ENCODE measurements around the gene COL25A1.
"Not testable (repeated sequence)": the region's sequence is repeated elsewhere in the genome, so short reads cannot be mapped to it uniquely, and the experiment has no call there.

COL25A1 gene

DNA sequence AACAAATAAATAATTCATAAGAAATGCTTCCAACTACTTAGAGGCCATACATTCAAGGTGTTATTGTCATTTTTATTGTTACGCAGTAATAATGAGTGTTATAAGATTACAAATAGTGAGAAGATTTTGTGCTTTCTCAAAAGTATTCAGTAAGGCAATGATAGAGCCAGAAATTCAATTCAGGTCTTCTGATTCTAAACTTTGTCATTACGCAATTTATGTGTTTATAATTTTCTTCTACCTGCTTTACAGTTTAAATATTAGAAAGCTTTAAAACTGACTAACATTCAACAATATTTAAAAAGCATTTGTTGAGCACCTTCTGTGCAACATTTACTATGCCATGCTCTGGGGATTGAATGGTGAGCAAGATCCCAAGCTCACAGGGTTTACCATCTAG lies 356.2 kb downstream of the COL25A1 start:
- no peak for DNase-seq

- DNase-seq = no peak
These were observed 358.4 kb downstream of the COL25A1 start for GRCh38 chr4:108943976-108944591.

DNA sequence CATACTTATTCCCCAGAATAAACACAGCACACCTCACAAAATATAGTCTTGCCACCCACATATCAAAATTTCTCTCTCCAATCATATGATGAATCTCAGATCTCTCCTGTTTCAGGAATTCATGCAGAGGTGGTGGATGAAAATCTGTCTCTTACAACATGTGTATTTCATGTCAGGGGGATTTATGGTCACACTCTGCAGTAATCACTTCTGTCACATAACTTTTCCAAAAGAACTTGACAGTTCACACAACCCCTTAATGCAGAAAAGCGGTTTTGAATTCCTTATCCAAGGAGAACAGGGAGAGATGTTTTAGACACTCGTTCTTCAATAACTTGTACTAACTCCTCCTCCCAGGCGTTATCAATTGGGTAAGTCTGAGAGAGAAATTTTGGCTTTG lies 359.1 kb downstream of the COL25A1 start:
- DNase-seq = no peak

DNA sequence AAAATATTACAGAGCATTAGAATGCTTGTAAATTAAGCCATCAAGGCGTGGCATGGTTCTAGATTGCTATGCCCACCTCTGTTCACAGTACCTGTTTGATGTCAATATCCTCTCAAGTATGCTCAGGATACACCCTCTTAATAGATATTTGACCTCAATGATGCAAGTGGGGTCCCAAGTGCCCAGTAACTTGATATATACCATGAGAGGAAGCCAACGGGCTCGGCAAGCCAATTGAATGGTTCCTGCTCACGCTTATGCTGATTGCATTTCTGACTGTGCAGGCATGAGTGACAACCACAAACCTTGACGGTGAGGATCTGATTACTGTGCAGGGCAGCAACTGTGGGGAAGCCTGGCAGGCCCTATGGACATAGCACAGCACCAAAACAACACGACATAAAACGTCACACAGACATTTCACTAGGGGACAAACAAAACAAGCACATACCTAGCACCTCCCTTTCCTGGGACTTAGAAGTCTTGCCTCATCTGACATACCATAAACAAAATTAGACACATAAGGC lies 360.5 kb downstream of the COL25A1 start:
- no peak for DNase-seq

DNA sequence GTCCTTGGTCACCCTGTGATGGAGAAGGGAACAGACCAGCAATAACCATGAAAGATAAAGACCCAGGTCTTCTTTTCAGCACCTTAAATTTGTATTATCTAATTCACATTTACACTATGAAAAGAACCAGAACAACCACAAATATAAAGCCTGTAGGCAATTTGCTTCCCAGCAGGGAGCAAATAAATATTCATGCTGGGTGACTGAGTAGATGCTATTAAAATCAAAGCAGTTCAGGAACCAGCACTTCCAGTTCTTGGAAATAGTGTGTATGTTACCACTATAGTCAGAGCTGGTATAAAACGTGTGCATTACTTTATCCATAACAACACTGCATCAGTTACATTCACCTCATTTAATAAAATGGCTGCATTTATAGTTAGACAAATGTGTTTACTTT lies 361.8 kb downstream of the COL25A1 start:
- no peak for DNase-seq

DNA sequence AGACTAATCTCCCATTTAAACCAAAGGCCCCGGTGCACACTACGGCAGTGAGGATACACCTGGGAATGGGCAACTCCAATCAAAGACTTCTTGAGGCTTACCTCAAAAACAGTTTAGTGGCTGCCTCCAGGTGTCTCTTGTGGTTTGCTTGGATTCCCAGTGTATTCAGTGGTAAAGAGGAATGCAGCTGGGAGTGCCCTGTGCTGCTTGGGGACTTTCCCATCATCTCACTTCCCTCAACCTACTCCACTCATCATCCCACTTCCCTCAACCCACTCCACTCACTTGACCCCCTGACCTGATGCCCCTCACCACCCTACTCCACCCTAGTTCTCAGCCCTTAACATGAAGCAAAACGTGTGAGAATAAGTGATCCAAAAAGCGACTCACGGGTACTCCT lies 362.3 kb downstream of the COL25A1 start:
- no peak for DNase-seq

DNA sequence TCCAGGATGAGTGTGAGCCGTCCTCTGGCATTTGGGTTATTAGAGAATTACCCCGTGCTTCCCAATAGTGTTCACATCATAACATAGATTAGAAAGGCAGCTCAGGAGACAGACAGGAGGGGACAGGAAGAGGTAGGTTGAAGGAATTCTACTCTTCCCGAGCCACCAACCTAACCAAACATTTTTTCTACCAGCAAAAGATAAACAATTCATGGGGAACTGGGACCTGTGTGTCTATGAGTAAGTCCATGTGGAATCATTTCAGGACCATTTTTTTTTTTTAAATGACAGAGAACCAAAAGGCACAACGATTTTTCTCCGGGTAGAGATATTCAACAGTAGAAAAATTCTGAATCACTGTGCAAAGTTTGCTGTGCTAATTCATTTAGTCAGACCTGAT lies 365.4 kb downstream of the COL25A1 start:
- DNase-seq = no peak

- not testable (repeated sequence) for DNase-seq
These were observed 368.5 kb downstream of the COL25A1 start for GRCh38 chr4:108933925-108934324.

DNA sequence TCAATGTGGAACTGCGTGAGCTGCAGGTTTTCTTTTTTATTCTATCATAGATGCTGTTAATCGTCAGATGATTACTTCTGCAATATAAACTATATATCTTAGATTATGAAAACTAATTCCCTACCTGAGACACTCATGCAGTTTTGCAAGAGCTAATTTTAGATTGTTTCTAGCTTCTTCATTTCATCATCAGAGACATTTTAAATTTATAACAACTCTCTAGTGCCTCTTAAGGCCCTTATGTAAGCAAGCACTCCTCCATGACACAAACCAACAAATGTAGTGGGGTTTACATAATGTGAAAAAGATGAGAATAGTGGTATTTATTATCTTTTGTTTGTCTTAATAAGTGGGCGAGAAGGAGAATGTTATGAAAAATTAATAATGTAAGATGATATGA lies 369.4 kb downstream of the COL25A1 start:
- DNase-seq = no peak

DNA sequence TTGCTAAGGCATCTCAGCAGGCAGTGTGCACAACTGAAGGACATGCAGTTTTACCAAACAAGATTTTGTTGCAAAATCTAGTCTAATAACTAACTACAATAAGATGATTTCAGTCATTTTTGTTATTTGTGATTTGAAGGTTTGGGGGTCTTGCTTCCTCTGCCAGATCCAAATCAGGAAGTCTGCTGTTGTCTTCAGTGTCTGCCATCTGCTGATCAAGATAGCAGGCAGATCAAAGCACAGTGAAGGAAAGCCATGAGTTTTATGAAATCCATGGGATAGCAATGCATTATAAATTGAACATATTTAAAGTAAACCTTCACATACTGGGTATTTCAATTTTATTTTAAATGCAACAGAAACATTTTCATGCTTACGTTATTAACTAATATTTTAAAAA lies 370.5 kb downstream of the COL25A1 start:
- DNase-seq = no peak

DNA sequence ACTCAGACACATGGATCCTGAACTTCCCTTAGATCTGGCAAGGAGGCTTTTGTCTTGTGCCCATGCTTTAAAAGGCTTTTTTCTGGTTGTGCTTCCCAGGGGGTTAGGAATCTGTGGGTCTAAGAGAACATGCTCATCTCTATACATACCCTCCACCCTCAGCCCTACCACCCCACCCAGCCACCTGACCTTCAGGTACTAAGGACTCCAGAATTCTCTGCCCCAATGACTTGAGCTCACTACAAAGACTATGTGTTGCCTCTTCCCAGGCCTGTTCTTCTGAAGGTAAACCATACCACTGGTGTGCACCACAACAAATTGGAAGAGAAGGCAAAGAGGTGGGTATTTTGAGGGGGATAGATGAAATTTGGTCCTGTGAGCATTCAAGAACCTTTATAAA lies 372.3 kb downstream of the COL25A1 start:
- no peak for DNase-seq

- no peak for DNase-seq
These were observed 375.7 kb downstream of the COL25A1 start for GRCh38 chr4:108926781-108927180.

DNA sequence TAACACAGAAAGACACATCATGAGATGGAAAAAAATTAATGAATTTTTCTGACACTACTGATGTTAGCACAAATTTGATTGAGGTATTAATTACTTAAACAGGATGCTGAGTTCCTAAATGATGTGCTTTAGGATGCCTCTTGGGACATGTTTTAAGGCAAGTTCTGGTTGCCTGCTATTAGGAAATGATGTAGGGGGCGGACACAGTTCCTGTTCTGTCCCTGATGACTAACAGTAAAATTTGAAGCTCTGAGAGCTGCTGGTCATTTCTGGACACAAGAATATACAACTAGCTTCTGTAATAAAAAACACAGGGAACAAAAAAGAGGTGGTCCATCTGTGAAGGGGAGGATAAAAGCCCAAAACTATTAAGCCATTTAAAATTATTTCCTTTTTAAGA lies 376.4 kb downstream of the COL25A1 start:
- no peak for DNase-seq

DNA sequence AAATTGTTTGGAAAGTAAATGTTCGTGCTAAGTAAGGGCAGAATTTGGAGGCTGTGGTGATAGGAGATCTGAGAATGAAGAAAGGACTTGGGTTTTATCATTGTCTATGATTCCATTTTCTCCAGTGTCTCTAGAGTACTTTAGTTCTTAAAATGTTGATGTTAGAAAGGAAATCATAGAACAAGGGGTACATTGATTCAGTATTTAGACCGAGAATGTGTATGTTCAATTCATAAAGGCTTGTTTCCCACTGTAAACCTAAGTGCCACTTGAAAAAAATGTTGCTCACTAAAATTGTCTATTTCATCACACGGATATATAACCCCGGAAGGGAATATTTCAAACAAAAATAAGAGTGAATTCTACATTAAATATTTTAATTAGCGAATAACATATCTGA lies 380.3 kb downstream of the COL25A1 start:
- DNase-seq = no peak

DNA sequence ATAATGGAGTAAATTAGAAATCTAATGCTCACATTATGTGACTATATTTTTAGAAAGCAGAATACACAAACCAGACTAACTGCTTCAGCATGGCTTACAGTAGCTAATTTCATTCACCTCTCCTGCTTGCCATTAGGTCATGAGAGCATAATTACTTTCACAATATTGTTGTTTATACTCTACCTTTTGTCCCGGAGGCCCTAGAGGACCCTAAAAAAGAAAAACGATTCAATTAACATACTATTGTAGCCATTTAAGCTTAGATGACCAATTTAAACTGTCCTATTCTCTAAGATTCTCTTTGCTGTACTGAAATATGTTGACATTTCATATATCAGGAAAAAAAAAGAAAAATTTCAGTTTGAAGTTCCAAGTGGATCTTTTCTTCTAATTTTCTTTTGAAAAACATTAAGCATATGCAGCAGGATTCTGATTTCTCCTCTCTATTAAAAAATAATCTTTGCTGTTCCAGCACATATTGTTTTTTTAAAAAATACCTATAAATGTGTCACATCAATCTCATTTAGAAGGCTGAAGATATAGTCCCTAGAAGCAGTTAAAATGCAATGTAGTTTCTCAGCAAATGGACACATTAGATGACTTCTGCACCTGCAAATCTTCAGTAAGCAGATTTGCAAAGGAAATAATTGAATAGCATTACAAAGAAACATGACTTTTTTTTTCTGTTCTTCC lies 381.9 kb downstream of the COL25A1 start:
- DNase-seq = no peak

- no peak for DNase-seq
These were observed 383.1 kb downstream of the COL25A1 start for GRCh38 chr4:108919226-108919893.

GRCh38 chr4:108917255-108917654 lies 385.2 kb downstream of the COL25A1 start:
- no peak for DNase-seq

GRCh38 chr4:108916638-108917037 lies 385.8 kb downstream of the COL25A1 start:
- DNase-seq = no peak

DNA sequence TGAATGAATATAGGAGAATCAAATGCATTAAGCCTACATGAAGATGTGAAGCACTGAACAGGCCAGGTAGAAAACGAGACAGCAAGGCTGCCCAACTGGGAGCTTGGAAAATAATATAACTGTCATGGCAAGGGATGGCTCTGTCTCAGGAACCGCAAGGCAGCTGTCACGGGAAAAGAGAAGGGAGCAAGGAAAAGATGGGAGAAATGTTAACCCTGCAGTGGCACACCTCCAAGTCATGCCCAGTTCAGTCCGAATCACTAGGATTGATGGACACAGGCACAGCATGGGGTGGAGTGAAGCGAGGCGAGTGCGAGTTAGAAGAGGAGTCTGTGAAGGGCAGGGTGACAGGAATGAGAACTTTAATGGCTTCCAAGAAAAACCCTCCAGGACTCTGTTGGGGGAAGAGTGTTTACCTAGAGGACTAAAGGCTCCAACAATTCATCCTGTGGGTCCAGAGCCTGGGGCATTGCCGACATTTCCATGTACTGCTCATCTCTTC lies 395.5 kb downstream of the COL25A1 start:
- no peak for DNase-seq

- DNase-seq = no peak
These were observed 396.5 kb downstream of the COL25A1 start for GRCh38 chr4:108906006-108906405.

GRCh38 chr4:108903464-108904221 lies 398.8 kb downstream of the COL25A1 start:
- DNase-seq = no peak

GRCh38 chr4:108902769-108903168 lies 399.7 kb downstream of the COL25A1 start:
- DNase-seq = no peak

- DNase-seq = no peak
These were observed 401.2 kb downstream of the COL25A1 start for GRCh38 chr4:108901291-108901690.

All from CD4-positive, alpha-beta T cell treated with Interleukin-1 beta for 1 hour (primary cell).